HFF-Myc (cell line): ENCODE measurements around the gene MNAT1.

ENCODE experiments used
- DNase-seq: peaks from one replicate; pipeline ENCODE4 v3.0.0-alpha.2; 2011; ENCODE audit warnings: low read depth; ENCODE audit errors: extremely low read depth
- H3K4me3 ChIP-seq: replicated peaks from 2 replicates; pipeline ENCODE4 v1.5.1; 2011; ENCODE audit warnings: low read depth, mild to moderate bottlenecking, control low read depth, low read length
- TF ChIP-seq, protein P1 (sequence below): IDR thresholded peaks from 2 replicates; pipeline ENCODE4 v1.5.1; 2012; ENCODE audit warnings: mild to moderate bottlenecking, low read depth, low read length, control low read depth; ENCODE audit errors: missing control alignments

MNAT1 gene

DNA sequence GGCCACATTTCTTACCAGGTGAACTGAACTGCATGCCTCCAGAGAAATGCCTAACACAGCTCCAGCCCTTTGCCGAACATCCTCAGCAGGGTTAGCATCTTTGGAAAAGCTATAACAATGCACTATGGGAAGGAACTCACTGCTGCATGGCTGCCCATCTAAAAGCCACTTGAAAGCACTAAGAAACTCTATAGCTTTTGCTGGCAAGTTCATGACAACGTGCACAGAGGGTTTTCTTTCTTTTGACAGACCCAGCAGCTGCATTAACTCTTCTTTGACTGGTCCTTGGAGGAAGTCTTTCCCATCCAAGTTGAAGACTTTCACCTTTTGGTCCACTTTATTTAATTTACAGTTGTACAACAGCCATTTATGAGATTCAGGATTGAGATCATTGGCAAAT is 241.0 kb downstream of the MNAT1 start:
- DNase-seq = no peak
- H3K4me3 ChIP-seq = no peak overlapping the region
- TF ChIP-seq, protein P1, sequence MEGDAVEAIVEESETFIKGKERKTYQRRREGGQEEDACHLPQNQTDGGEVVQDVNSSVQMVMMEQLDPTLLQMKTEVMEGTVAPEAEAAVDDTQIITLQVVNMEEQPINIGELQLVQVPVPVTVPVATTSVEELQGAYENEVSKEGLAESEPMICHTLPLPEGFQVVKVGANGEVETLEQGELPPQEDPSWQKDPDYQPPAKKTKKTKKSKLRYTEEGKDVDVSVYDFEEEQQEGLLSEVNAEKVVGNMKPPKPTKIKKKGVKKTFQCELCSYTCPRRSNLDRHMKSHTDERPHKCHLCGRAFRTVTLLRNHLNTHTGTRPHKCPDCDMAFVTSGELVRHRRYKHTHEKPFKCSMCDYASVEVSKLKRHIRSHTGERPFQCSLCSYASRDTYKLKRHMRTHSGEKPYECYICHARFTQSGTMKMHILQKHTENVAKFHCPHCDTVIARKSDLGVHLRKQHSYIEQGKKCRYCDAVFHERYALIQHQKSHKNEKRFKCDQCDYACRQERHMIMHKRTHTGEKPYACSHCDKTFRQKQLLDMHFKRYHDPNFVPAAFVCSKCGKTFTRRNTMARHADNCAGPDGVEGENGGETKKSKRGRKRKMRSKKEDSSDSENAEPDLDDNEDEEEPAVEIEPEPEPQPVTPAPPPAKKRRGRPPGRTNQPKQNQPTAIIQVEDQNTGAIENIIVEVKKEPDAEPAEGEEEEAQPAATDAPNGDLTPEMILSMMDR = no peak

DNA sequence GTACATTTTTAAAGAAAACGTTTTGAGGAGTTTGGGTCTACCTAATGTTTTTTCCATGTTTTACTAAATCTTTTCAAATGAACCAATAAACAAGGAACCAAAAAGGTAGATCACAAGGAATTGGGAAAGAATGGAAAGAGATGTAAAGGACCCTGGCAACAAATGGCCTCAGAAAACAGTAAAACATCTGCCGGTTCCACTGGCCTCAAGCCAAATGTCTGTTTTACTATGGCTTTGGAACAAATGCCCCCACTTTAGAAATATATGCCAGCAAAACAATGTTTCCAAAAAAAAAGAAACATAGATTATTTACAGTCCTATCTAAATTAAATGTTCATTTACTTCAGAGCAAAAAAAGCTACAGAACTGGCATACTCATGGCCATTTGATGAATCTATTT is 243.3 kb downstream of the MNAT1 start:
- DNase-seq = no peak
- H3K4me3 ChIP-seq = peak overlapping the region; percentile 80
- TF ChIP-seq, protein P1 = no peak

DNA sequence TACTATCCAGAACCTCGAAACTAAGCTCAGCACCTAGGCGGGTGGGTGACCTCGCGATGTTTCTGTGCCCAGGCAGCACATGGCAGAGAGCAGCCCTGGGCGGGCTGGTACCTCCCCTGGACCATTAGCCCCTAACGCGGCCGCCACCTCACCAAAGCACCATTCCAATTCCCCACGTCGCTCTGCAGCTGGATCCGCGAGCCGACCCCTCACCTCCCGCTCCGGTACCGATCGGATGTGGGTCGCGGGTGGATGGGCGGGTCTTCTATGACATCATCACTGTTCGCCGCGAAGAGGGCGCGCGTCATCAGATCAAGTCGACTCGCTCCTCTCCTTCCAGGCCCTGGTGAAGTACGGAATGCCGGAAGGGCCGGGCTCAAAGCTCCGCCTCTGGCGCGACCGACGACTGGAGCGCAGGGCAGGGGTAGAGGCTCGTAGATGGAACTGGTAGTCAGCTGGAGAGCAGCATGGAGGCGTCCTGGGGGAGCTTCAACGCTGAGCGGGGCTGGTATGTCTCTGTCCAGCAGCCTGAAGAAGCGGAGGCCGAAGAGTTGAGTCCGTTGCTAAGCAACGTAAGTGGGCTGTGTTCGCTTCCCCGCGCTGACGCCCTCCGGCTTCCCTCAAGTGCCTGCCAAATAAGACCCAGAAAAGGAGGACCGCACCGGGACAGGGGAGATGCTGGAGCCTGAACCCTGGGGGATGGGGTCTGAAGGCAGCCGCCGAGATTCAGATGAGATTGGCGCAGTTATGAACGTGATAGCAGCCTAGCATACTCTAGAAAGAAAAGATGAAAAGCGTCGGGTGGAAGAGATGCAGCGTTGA is 246.5 kb downstream of the MNAT1 start, which contains the start of the genes SLC38A6 and TRMT5:
Gene SLC38A6, plus strand, starts transcription at position 435 of the 822 bp plus-strand sequence. Its CDS starts 33 bp downstream, at position 468.
Gene TRMT5, minus strand, starts transcription at position 269 of the 822 bp plus-strand sequence. Its CDS starts 106 bp downstream, at position 163.
- TF ChIP-seq, protein P1 = no peak

DNA sequence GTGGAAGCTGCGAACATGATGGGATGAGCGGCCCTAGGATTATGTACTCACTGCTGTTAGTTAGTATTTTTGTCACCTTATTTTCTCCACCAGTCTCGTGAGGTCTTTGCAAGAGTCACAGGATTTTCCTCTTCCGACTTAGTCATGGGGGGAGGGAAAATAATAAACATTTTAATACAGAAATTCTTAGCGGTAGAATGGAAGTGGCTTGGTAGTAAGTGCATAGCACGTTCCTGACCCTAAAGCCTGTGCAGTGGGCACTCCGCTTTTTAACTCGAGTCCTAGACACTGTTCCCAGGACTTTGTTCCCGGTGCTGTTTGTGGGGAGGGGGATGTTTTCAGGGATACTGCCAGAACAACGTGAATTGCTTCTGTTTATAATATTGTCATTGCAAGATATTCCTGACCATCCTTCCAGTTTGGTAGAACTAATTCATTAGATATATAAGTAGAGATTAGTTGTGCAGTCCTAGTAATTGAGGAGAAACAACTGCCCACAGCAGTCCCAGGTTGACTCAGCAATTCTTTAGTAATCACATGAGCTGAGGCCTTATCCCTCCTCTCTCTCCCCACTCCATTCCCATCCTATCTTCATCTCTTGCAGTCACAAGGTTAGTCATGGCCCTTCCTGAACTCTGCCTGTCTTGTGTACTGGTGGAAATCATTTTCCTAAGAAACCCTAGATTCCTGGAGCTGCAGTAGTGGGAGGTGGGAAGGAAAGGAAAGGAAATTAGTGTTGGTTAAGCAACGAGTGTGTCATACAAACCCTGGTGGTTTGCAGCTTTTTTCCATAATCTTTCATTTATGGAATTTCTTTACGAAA is 247.3 kb downstream of the MNAT1 start:
- TF ChIP-seq, protein P1 = no peak
- no peak for DNase-seq
- peak overlapping the region; percentile 80 for H3K4me3 ChIP-seq

More for the DNA sequence above, 246.5 kb downstream of the MNAT1 start, which contains the start of the genes SLC38A6 and TRMT5:
- peak; percentile 84 for DNase-seq
- peak within 1 kb of the TSS; percentile 80 for H3K4me3 ChIP-seq

DNA sequence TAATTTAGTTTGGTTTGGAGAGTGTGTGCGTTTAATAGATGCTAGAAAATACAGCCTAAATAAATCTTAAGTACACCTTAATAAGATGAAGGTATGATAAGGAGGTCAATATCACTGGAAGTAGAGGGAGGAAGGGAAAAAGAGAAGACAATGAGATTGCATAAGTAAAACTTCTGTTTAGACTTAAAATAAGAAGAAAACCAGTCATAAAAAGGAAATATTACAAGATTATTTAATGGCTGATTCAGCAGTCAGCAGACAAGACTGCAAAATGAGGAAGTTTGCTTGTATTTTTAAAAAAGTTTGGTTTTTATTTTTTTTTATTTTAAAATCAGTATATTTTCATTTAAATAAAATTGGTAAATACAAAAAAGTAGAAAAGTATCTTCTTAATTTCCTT is 249.6 kb downstream of the MNAT1 start:
- TF ChIP-seq, protein P1 = no peak
- DNase-seq = no peak
- no peak overlapping the region for H3K4me3 ChIP-seq

DNA sequence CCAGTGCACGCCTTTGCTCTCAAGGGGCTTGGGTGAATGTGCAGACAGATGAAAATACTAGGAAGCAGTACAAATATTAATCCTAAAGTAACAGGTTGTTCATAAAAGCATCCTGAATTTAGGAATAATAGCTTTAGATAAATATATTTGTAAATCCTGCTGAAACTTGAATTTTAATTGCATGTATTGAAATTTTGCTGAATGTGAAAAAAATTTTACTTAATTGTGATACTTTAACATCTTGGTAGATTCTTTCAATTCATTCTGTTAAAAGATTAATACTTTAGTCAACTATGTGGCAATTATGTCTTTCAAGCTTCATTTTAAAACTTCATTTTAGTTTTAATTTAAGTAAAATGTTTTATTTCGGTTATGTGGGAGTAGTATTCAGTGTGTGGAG is 251.9 kb downstream of the MNAT1 start:
- TF ChIP-seq, protein P1 = no peak
- DNase-seq = no peak
- H3K4me3 ChIP-seq = no peak overlapping the region
